OCI-LY3 (cell line): ENCODE measurements around the gene CMC2.
A peak's percentile ranks its signal among the peaks of the same experiment; 100 is the strongest.

Experiments used
- H2AFZ ChIP-seq: fragments of 200-600, 300-600 bp; shearing (Covaris generic); 2 replicates; pipeline ENCODE4 v1.6.0; 2014; ENCODE audit warnings: antibody characterized with exemption, low read depth, low read length
- H3K27ac ChIP-seq: fragments of 200-600, 300-600 bp; sonication (generic); 2 replicates; pipeline ENCODE4 v1.5.1; 2014; ENCODE audit warnings: mild to moderate bottlenecking, low read length, moderate library complexity, mixed read lengths
- H3K27me3 ChIP-seq: fragments of 200-600, 300-600 bp; sonication (generic); 2 replicates; pipeline ENCODE4 v1.6.1; 2014; ENCODE audit warnings: low read depth, low read length, mixed read lengths
- H3K36me3 ChIP-seq: fragments of 200-600, 300-600 bp; sonication (generic); replicated peaks from 2 replicates; pipeline ENCODE3; 2014; ENCODE audit warnings: low read depth, low read length, mixed read lengths
- H3K4me1 ChIP-seq: fragments of 300-600, 200-600 bp; sonication (generic); 2 replicates; pipeline ENCODE4 v1.6.1; 2014; ENCODE audit warnings: low read length, mixed read lengths
- H3K4me2 ChIP-seq: fragments of 200-600, 300-600 bp; sonication (generic); 2 replicates; pipeline ENCODE4 v1.6.1; 2014; ENCODE audit warnings: low read length, mixed read lengths
- H3K4me3 ChIP-seq: fragments of 300-600, 200-600 bp; sonication (generic); 2 replicates; pipeline ENCODE4 v1.5.1; 2014; ENCODE audit warnings: antibody characterized with exemption, mild to moderate bottlenecking, low read length, moderate library complexity
- H3K79me2 ChIP-seq: fragments of 300-600, 200-600 bp; shearing (Covaris generic); 2 replicates; pipeline ENCODE4 v1.6.1; 2014; ENCODE audit warnings: mild to moderate bottlenecking, low read length, mixed read lengths
- H3K9ac ChIP-seq: fragments of 300-600, 200-600 bp; shearing (Covaris generic); 2 replicates; pipeline ENCODE4 v1.6.0; 2014; ENCODE audit warnings: mild to moderate bottlenecking, low read length, moderate library complexity
- H3K9me3 ChIP-seq: fragments of 200-600, 300-600 bp; shearing (Covaris generic); 2 replicates; pipeline ENCODE4 v1.6.1; 2014; ENCODE audit warnings: low read length, mixed read lengths; ENCODE audit not compliant: insufficient read depth
- H4K20me1 ChIP-seq: fragments of 200-600, 300-600 bp; sonication (generic); 2 replicates; pipeline ENCODE4 v1.6.1; 2016; ENCODE audit warnings: low read length, mixed read lengths; ENCODE audit not compliant: insufficient read depth
- CTCF ChIP-seq: fragments of 200-600, 300-600 bp; sonication (generic); IDR thresholded peaks from 2 replicates; pipeline ENCODE4 v1.5.1; 2014; ENCODE audit warnings: antibody characterized with exemption, low read length, low read depth
- EZH2phosphoT487 ChIP-seq: fragments of 200-600 bp; shearing (Covaris generic); IDR thresholded peaks from 2 replicates; pipeline ENCODE4 v1.6.1; 2018; ENCODE audit warnings: antibody characterized with exemption, mixed run types, low read depth

CMC2 gene

GRCh38 chr16:80974649-80975376 lies 31.9 kb downstream of the CMC2 start:
- no peaks in the 10 kb centered on the region for H3K27me3 ChIP-seq
- H3K4me3 ChIP-seq: no peak overlapping the region
- H3K4me1 ChIP-seq: no peaks in the 10 kb centered on the region
- TF ChIP-seq CTCF: peak; percentile 44
- TF ChIP-seq EZH2phosphoT487: no peak
- no peaks in the 10 kb centered on the region for H3K79me2 ChIP-seq
- H3K9ac ChIP-seq: no peak overlapping the region
- no peak overlapping the region for H3K27ac ChIP-seq
- H3K4me2 ChIP-seq: no peak overlapping the region
- no peaks in the 10 kb centered on the region for H3K9me3 ChIP-seq
- H2AFZ ChIP-seq: no peak overlapping the region
- H3K36me3 ChIP-seq: peaks cover 18% of the 10 kb centered on the region
- H4K20me1 ChIP-seq: no peaks in the 10 kb centered on the region

- Histone ChIP-seq H3K27me3 (no peaks in the 10 kb centered on the region), H4K20me1 (no peaks in the 10 kb centered on the region), H3K79me2 (no peaks in the 10 kb centered on the region), H3K9ac (no peak overlapping the region), H3K4me2 (no peak overlapping the region), H3K36me3 (peaks cover 18% of the 10 kb centered on the region), H3K9me3 (no peaks in the 10 kb centered on the region), H3K4me3 (no peak overlapping the region), H2AFZ (no peak overlapping the region), H3K27ac (no peak overlapping the region), H3K4me1 (no peaks in the 10 kb centered on the region)
- TF ChIP-seq EZH2phosphoT487 (no peak), CTCF (no peak)
Observed at GRCh38 chr16:80973991-80974390, 32.7 kb downstream of the CMC2 start.

- Histone ChIP-seq H3K4me1 (no peaks in the 10 kb centered on the region), H3K4me3 (no peak overlapping the region), H3K27me3 (no peaks in the 10 kb centered on the region), H3K9me3 (no peaks in the 10 kb centered on the region), H3K27ac (no peak overlapping the region), H3K9ac (no peak overlapping the region), H3K79me2 (no peaks in the 10 kb centered on the region), H4K20me1 (no peaks in the 10 kb centered on the region), H3K4me2 (no peak overlapping the region), H3K36me3 (peaks cover 18% of the 10 kb centered on the region), H2AFZ (no peak overlapping the region)
- TF ChIP-seq EZH2phosphoT487 (no peak), CTCF (no peak)
Observed at GRCh38 chr16:80972611-80973010, 34.1 kb downstream of the CMC2 start.

GRCh38 chr16:80971819-80972218 lies 34.9 kb downstream of the CMC2 start:
- TF ChIP-seq EZH2phosphoT487 (no peak), CTCF (no peak)
- no peaks in the 10 kb centered on the region for H3K27me3 ChIP-seq
- H4K20me1 ChIP-seq: no peaks in the 10 kb centered on the region
- no peak overlapping the region for H3K9ac ChIP-seq
- H3K4me3 ChIP-seq: no peak overlapping the region
- H3K27ac ChIP-seq: no peak overlapping the region
- H3K4me1 ChIP-seq: no peaks in the 10 kb centered on the region
- H3K36me3 ChIP-seq: peaks cover 11% of the 10 kb centered on the region
- no peaks in the 10 kb centered on the region for H3K9me3 ChIP-seq
- no peaks in the 10 kb centered on the region for H3K79me2 ChIP-seq
- no peak overlapping the region for H3K4me2 ChIP-seq
- H2AFZ ChIP-seq: no peak overlapping the region
